Left lung (tissue), 10 donors: ENCODE measurements around the gene CENPS. TPM values are rescaled to one million over a fixed set of nuclear protein-coding genes. Genes with fewer than 3 reads are reported as not detected.
A peak's percentile ranks its signal among the peaks of the same experiment; 100 is the strongest.

Source experiments
- ATAC-seq: fragments of 200-7000 bp; cut with Tn5 transposase; one replicate; pipeline ENCODE4 v1.9.1; 2020; ENCODE audit warnings: moderate library complexity
- DNase-seq, 4 donors: peaks; one replicate each; pipeline ENCODE4 v3.0.0-alpha.2; 2013 to 2020
- H3K27ac ChIP-seq, 2 donors: fragments of 200-600 bp; sonication (generic) in 1 of 2; one replicate each; pipeline versions ENCODE4 v1.5.0 to v1.8.0; 2020 to 2021
- H3K27me3 ChIP-seq, 2 donors: fragments of 200-600 bp; sonication (generic) in 1 of 2; one replicate each; pipeline versions ENCODE4 v1.5.0 to v1.8.0; 2020 to 2021
- H3K36me3 ChIP-seq, 2 donors: fragments of 200-600 bp; sonication (generic) in 1 of 2; one replicate each; pipeline versions ENCODE4 v1.5.0 to v1.8.0; 2020 to 2021
- H3K4me1 ChIP-seq, 2 donors: fragments of 200-600 bp; one replicate each; pipeline ENCODE4 v1.8.0; 2021
- H3K4me3 ChIP-seq, 2 donors: fragments of 200-600 bp; sonication (generic) in 1 of 2; one replicate each; pipeline versions ENCODE4 v1.5.0 to v1.8.0; 2020 to 2021; ENCODE audit warnings: mild to moderate bottlenecking in 1 of 2
- H3K9me3 ChIP-seq, 2 donors: fragments of 200-600 bp; sonication (generic) in 1 of 2; one replicate each; pipeline versions ENCODE4 v1.5.0 to v1.8.0; 2020 to 2021
- intact Hi-C, 2 donors: fragments of 100-400 bp; cut with DNase I; formaldehyde crosslinking; loops; one replicate each; pipeline versions ENCODE4 v1.11.2 to v1.14.2; 2022
- polyA plus RNA-seq, 6 donors: library from polyadenylated mRNA; unstranded; fragments of 120-200 nt; gene quantifications; one replicate each; pipeline ENCODE4 v1.2.1, GENCODE V29; 2013; ENCODE audit not compliant: insufficient read length in 6 of 6
- total RNA-seq, 2 donors: library from RNA; stranded (reverse); fragmentation: NEBNext Ultra II Directional; extraction: Animal tissue kit (Norgen Biotek cat#: 25700); gene quantifications; one replicate each; pipeline ENCODE4 v1.2.1, GENCODE V29; 2021
- TF ChIP-seq, protein P1 (sequence below), 2 donors: fragments of 200-600 bp; sonication (generic) in 1 of 2; IDR thresholded peaks; one replicate each; pipeline versions ENCODE4 v1.5.0 to v1.8.0; 2021; ENCODE audit warnings: antibody characterized with exemption in 2 of 2
- donor health status: DM: no; HTN: yes; CAD: no.
- donor health status: DM: no; HTN: no; CAD: no.

The CENPS gene
- total and polyA plus RNA-seq, 8 donors: 13.5 to 23.1 (median 20.9) TPM

DNA sequence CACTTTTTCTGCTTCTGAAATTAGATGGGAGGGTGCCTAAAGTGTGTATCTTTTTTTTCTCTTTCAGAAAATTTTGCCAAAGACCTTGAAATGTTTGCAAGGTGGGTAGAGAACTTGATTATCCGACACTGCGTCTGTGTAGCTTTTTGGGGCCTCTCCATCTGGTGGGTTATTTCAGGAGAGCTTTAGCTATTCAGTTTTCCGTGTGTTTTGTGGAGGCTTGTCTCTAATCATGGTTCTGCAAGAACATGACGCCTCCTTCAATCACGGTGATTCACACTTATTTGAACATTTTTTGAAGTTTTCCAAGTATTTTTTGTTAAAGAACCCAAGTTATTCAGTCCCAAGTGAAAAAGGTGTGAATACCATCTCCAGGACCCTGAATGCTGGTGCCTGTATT lies 4.4 kb downstream of the CENPS start:
- H3K4me3 ChIP-seq: no peak overlapping the region
- DNase-seq (no peak), ATAC-seq (no peak)
- no peaks in the 10 kb centered on the region for H3K36me3 ChIP-seq
- H3K9me3 ChIP-seq: no peaks in the 10 kb centered on the region
- TF ChIP-seq, protein P1, sequence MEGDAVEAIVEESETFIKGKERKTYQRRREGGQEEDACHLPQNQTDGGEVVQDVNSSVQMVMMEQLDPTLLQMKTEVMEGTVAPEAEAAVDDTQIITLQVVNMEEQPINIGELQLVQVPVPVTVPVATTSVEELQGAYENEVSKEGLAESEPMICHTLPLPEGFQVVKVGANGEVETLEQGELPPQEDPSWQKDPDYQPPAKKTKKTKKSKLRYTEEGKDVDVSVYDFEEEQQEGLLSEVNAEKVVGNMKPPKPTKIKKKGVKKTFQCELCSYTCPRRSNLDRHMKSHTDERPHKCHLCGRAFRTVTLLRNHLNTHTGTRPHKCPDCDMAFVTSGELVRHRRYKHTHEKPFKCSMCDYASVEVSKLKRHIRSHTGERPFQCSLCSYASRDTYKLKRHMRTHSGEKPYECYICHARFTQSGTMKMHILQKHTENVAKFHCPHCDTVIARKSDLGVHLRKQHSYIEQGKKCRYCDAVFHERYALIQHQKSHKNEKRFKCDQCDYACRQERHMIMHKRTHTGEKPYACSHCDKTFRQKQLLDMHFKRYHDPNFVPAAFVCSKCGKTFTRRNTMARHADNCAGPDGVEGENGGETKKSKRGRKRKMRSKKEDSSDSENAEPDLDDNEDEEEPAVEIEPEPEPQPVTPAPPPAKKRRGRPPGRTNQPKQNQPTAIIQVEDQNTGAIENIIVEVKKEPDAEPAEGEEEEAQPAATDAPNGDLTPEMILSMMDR (IDR thresholded peaks at IDR 0.05): no peak
- peaks cover 7 to 23% of the 10 kb centered on the region in 2 donors for H3K4me1 ChIP-seq
- no peaks in the 10 kb centered on the region for H3K27me3 ChIP-seq
- intact Hi-C loops: loop anchor here in 1 of 2 donors (10.0 kb wide), 1 partner anchor 60 kb away; no protein-coding TSS in a partner anchor
- H3K27ac ChIP-seq: no peak overlapping the region

DNA sequence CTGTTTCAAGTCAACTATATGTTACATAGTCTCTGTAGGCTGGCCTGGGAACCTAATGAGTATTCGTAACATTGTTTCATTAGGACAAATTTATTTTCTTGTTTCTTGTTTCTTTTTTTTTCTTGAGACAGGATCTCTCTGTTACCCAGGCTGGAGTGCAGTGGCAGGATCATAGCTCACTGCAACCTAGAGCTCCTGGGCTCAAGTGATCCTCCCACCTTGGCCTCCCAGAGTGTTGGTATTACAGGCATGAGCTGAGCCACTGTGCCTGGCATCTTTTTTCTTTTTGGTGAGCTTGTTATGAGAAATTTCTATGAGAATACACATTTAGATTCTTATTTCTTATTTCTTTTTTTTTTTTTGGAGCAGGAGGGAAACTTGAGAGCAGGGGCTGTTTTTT lies 6.8 kb downstream of the CENPS start:
- no peak for DNase-seq
- Histone ChIP-seq H3K9me3 (no peaks in the 10 kb centered on the region), H3K36me3 (peaks cover 0 to 10% of the 10 kb centered on the region in 2 donors), H3K4me3 (no peak overlapping the region), H3K4me1 (peaks cover 0 to 1% of the 10 kb centered on the region in 2 donors), H3K27me3 (no peaks in the 10 kb centered on the region), H3K27ac (no peak overlapping the region)
- ATAC-seq: no peak
- TF ChIP-seq, protein P1 (IDR thresholded peaks at IDR 0.05): no peak
- intact Hi-C loops: loop anchor here in 1 of 2 donors (10.0 kb wide), 1 partner anchor 58 kb away; no protein-coding TSS in a partner anchor

DNA sequence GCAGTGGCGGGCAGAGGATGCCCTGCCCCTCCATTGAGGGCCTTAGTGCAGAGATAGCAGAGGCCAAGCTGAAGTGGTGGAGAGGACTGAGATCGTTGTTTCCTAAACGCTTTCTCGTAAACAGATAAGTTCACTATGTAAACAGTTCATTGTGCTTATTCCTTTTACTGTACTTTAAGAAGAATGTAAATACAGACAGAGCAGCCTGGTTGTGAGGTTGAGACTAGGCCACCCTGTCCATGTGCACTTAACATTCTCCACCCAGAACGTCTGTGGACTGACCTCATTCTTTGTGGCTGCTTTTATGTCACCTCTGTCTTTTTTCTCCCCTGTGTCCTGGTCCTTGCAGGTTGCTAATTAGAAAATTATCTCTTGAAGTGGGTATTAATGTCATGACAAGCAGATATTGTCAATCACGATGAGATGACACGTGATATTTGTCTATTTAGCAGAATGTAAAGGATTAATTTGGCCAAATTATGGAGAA lies 8.5 kb downstream of the CENPS start:
- peaks cover 0 to 10% of the 10 kb centered on the region in 2 donors for H3K36me3 ChIP-seq
- ATAC-seq: peak; percentile 82
- H3K27ac ChIP-seq: no peak overlapping the region
- no peaks in the 10 kb centered on the region for H3K27me3 ChIP-seq
- H3K4me3 ChIP-seq: no peak overlapping the region
- H3K9me3 ChIP-seq: no peaks in the 10 kb centered on the region
- TF ChIP-seq, protein P1 (IDR thresholded peaks at IDR 0.05): no peak
- no peaks in the 10 kb centered on the region for H3K4me1 ChIP-seq
- no peak for DNase-seq
- intact Hi-C loops: loop anchor here in 1 of 2 donors (10.0 kb wide), 1 partner anchor 56 kb away; no protein-coding TSS in a partner anchor

DNA sequence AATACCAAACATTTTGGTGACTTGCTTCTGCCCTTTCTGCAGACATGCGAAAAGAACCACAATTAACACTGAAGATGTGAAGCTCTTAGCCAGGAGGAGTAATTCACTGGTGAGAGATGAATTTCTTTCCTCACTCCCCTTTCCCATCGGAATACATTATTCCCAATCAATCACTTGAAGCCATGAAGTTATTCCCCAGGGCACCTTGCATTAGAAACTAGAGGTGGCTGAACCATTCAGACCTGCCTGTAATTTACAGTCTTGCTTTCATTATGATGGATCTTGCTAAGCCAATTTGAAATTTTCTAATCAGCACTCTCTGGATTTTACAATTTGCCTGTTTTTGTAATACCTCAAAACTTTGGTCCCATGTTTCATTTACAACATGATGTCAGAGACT lies 10.1 kb downstream of the CENPS start:
- TF ChIP-seq, protein P1 (IDR thresholded peaks at IDR 0.05): no peak
- Histone ChIP-seq H3K27me3 (no peaks in the 10 kb centered on the region), H3K4me1 (no peaks in the 10 kb centered on the region), H3K9me3 (no peaks in the 10 kb centered on the region), H3K4me3 (no peak overlapping the region), H3K27ac (no peak overlapping the region), H3K36me3 (peaks cover 0 to 14% of the 10 kb centered on the region in 2 donors)
- no peak for DNase-seq
- ATAC-seq: no peak
- intact Hi-C loops: no loop called here

DNA sequence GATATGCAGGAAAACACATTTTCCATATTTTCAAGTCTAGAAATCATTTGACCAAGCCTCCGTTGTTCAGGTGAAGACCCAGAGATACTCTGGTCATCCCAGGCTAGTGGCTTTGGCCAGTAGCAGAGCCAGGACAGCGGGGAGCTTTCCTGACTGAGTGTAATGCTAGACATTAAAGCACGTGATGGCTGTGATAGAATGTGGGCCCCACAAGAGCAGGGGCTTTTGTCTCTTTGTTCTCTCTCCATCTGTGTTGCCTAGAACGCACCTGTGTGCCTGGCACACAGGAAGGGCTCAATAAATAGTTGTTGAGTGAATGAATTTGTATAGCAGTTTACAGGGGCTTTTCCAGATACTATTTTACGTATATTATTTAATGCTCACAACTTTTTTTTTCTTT lies 10.6 kb downstream of the CENPS start:
- Histone ChIP-seq H3K9me3 (no peaks in the 10 kb centered on the region), H3K36me3 (peaks cover 0 to 14% of the 10 kb centered on the region in 2 donors), H3K4me1 (no peaks in the 10 kb centered on the region), H3K27me3 (no peaks in the 10 kb centered on the region), H3K27ac (no peak overlapping the region), H3K4me3 (no peak overlapping the region)
- intact Hi-C loops: no loop called here
- TF ChIP-seq, protein P1 (IDR thresholded peaks at IDR 0.05): no peak
- ATAC-seq (no peak), DNase-seq (no peak)
